WTC11 (cell line): ENCODE results near the gene LRIG1.

Experiments
- ATF2 ChIP-seq: sonication (generic); formaldehyde crosslinking; IDR thresholded peaks from 2 replicates; pipeline ENCODE4 v1.8.1; 2022; ENCODE audit warnings: low read depth, missing genetic modification reagents, borderline replicate concordance
- CTCF ChIP-seq: fragments of 200-600 bp; IDR thresholded peaks from 2 replicates; pipeline ENCODE4 v1.8.0; 2022; ENCODE audit warnings: antibody characterized with exemption
- ESRRA ChIP-seq: sonication (generic); formaldehyde crosslinking; IDR thresholded peaks from 2 replicates; pipeline ENCODE4 v1.8.1; 2022; ENCODE audit warnings: mild to moderate bottlenecking, missing genetic modification reagents, borderline replicate concordance
- GTF2I ChIP-seq: fragments of 250-450 bp; sonication (Bioruptor Pico); conservative IDR thresholded peaks from 2 replicates; pipeline ENCODE4 v1.4.0; 2021; ENCODE audit warnings: mild to moderate bottlenecking
- KAT7 ChIP-seq: sonication (generic); formaldehyde crosslinking; IDR thresholded peaks from 2 replicates; pipeline ENCODE4 v1.8.1; 2023; ENCODE audit warnings: missing genetic modification reagents, mild to moderate bottlenecking, borderline replicate concordance
- SMAD3 ChIP-seq: sonication (generic); formaldehyde crosslinking; IDR thresholded peaks from 2 replicates; pipeline ENCODE4 v1.8.0; 2022; ENCODE audit warnings: missing genetic modification reagents, mild to moderate bottlenecking, borderline replicate concordance
- SP1 ChIP-seq: sonication (generic); formaldehyde crosslinking; conservative IDR thresholded peaks from 2 replicates; pipeline ENCODE4 v1.8.1; 2022; ENCODE audit warnings: missing genetic modification reagents
- TCF7 ChIP-seq: sonication (generic); formaldehyde crosslinking; IDR thresholded peaks from 2 replicates; pipeline ENCODE4 v1.8.0; 2022; ENCODE audit warnings: mild to moderate bottlenecking, low read depth, missing genetic modification reagents, moderate library complexity
- ZNF121 ChIP-seq: sonication (generic); formaldehyde crosslinking; IDR thresholded peaks from 2 replicates; pipeline ENCODE4 v1.8.0; 2023; ENCODE audit warnings: missing genetic modification reagents
- ZNF263 ChIP-seq: sonication (generic); formaldehyde crosslinking; IDR thresholded peaks from 2 replicates; pipeline ENCODE4 v1.8.1; 2022; ENCODE audit warnings: low read depth, mild to moderate bottlenecking, moderate library complexity, missing genetic modification reagents
- ZNF532 ChIP-seq: fragments of 250-450 bp; sonication (Bioruptor Pico); IDR thresholded peaks from 2 replicates; pipeline ENCODE4 v1.9.0; 2021; ENCODE audit warnings: mild to moderate bottlenecking, borderline replicate concordance
- TF ChIP-seq, protein P1 (sequence below): sonication (generic); formaldehyde crosslinking; IDR thresholded peaks from 2 replicates; pipeline ENCODE4 v1.8.0; 2022; ENCODE audit warnings: mild to moderate bottlenecking, missing genetic modification reagents

- no peak for TF ChIP-seq ESRRA (CRISPR knock-in tag)
- no peak for TF ChIP-seq CTCF
- TF ChIP-seq TCF7 (CRISPR knock-in tag) = no peak
- no peak for TF ChIP-seq KAT7 (CRISPR knock-in tag)
- no peak for TF ChIP-seq GTF2I (CRISPR knock-in tag)
- no peak for TF ChIP-seq SMAD3
- no peak for TF ChIP-seq SP1 (CRISPR knock-in tag)
- TF ChIP-seq ZNF532 = no peak
- no peak for TF ChIP-seq ZNF263 (CRISPR knock-in tag)
- no peak for TF ChIP-seq ZNF121 (CRISPR knock-in tag)
- no peak for TF ChIP-seq ATF2
- TF ChIP-seq, protein P1, sequence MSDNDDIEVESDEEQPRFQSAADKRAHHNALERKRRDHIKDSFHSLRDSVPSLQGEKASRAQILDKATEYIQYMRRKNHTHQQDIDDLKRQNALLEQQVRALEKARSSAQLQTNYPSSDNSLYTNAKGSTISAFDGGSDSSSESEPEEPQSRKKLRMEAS (CRISPR knock-in tag) = no peak
Observed at GRCh38 chr3:66355997-66356396, 144.8 kb downstream of the LRIG1 start.
